ENCODE measurements around the gene SULT1A3. TPM values are rescaled to one million over a fixed set of nuclear protein-coding genes. Genes with fewer than 3 reads are reported as not detected.
"Not testable (repeated sequence)": the region's sequence is repeated elsewhere in the genome, so short reads cannot be mapped to it uniquely, and the experiment has no call there.

The SULT1A3 gene
- total RNA-seq (2014; rRNA removed; shearing (Covaris generic)) (12.2 and 22.9 TPM in 2 replicates), polyA plus RNA-seq (2016; fragmentation: Nextera tagmentation; extraction: Ambion mirVana) (4.5 and 4.8 TPM in 2 replicates)

GRCh38 chr16:30199049-30199448 lies at the start of gene SULT1A3:
SULT1A3 (plus strand) TSS chr16:30199255; CDS start chr16:30200729, 1,474 bp downstream.
- H3K4me2 ChIP-seq (ENCODE audit: unreplicated experiment); H2AFZ ChIP-seq; H3K9me3 ChIP-seq (ENCODE audit: low read depth); H3K36me3 ChIP-seq (ENCODE audit: low read depth); H3K9me2 ChIP-seq (ENCODE audit: insufficient read depth); H4K20me1 ChIP-seq (ENCODE audit: insufficient read depth); H3K27me3 ChIP-seq (replicated peaks; ENCODE audit: insufficient read depth); H3K4me1 ChIP-seq (ENCODE audit: insufficient read depth); H3K4me3 ChIP-seq; H3K9ac ChIP-seq; H3F3A ChIP-seq (ENCODE audit: insufficient read depth); in situ Hi-C loops (cut with MboI); H3K79me2 ChIP-seq (ENCODE audit: insufficient read depth); DNase-seq; H3K27ac ChIP-seq: not testable (repeated sequence)
- WGBS, 2 experiments (ENCODE audit: low coverage in 1 of 2, low lambda C conversion rate in 2 of 2, missing lambda C conversion rate in 2 of 2) = no CpG with 5 or more reads among the region's 3 CpGs

GRCh38 chr16:30151091-30151490 lies 48.0 kb upstream of the SULT1A3 start:
- no peaks in the 10 kb centered on the region for H4K20me1 ChIP-seq (ENCODE audit: insufficient read depth)
- no peaks in the 10 kb centered on the region for H3K27me3 ChIP-seq (replicated peaks; ENCODE audit: insufficient read depth)
- H2AFZ ChIP-seq = no peak overlapping the region
- H3K9ac ChIP-seq = no peak overlapping the region
- H3K79me2 ChIP-seq (ENCODE audit: insufficient read depth) = no peaks in the 10 kb centered on the region
- in situ Hi-C loops (cut with MboI) = no loop called here
- WGBS, 2 experiments (ENCODE audit: low coverage in 1 of 2, low lambda C conversion rate in 2 of 2, missing lambda C conversion rate in 2 of 2) = 67 to 73% methylated on average over 7 of the region's 7 CpGs
- peaks cover 5% of the 10 kb centered on the region for H3K9me3 ChIP-seq (ENCODE audit: low read depth)
- H3K27ac ChIP-seq = no peak overlapping the region
- no peaks in the 10 kb centered on the region for H3K36me3 ChIP-seq (ENCODE audit: low read depth)
- no peak for TF ChIP-seq EZH2 (IDR thresholded peaks at IDR 0.05; ENCODE audit: insufficient read depth, poor library complexity, severe bottlenecking)
- TF ChIP-seq EZH2phosphoT487 (IDR thresholded peaks at IDR 0.05; ENCODE audit: insufficient read depth, low read depth) = no peak
- no peak for DNase-seq
- no peak overlapping the region for H3K4me2 ChIP-seq (ENCODE audit: unreplicated experiment)
- no peak overlapping the region for H3K4me3 ChIP-seq
- H3K9me2 ChIP-seq (ENCODE audit: insufficient read depth) = no peaks in the 10 kb centered on the region
- H3K4me1 ChIP-seq (ENCODE audit: insufficient read depth) = no peaks in the 10 kb centered on the region
- H3F3A ChIP-seq (ENCODE audit: insufficient read depth) = no peaks in the 10 kb centered on the region

- no peak overlapping the region for H3K9ac ChIP-seq
- no peak overlapping the region for H3K4me3 ChIP-seq
- no peaks in the 10 kb centered on the region for H3K9me2 ChIP-seq (ENCODE audit: insufficient read depth)
- DNase-seq = no peak
- no peaks in the 10 kb centered on the region for H3K36me3 ChIP-seq (ENCODE audit: low read depth)
- no peaks in the 10 kb centered on the region for H3K4me1 ChIP-seq (ENCODE audit: insufficient read depth)
- in situ Hi-C loops (cut with MboI) = no loop called here
- H3K9me3 ChIP-seq (ENCODE audit: low read depth) = peaks cover 5% of the 10 kb centered on the region
- H4K20me1 ChIP-seq (ENCODE audit: insufficient read depth) = no peaks in the 10 kb centered on the region
- no peak overlapping the region for H2AFZ ChIP-seq
- H3K27ac ChIP-seq = no peak overlapping the region
- no peak for TF ChIP-seq EZH2phosphoT487 (IDR thresholded peaks at IDR 0.05; ENCODE audit: insufficient read depth, low read depth)
- no peak for TF ChIP-seq EZH2 (IDR thresholded peaks at IDR 0.05; ENCODE audit: insufficient read depth, poor library complexity, severe bottlenecking)
- H3K4me2 ChIP-seq (ENCODE audit: unreplicated experiment) = no peak overlapping the region
- WGBS, 2 experiments (ENCODE audit: low coverage in 1 of 2, low lambda C conversion rate in 2 of 2, missing lambda C conversion rate in 2 of 2) = 84 to 85% methylated on average over 9 of the region's 9 CpGs
- H3K79me2 ChIP-seq (ENCODE audit: insufficient read depth) = no peaks in the 10 kb centered on the region
- H3K27me3 ChIP-seq (replicated peaks; ENCODE audit: insufficient read depth) = no peaks in the 10 kb centered on the region
- no peaks in the 10 kb centered on the region for H3F3A ChIP-seq (ENCODE audit: insufficient read depth)
These were observed 46.5 kb upstream of the SULT1A3 start for GRCh38 chr16:30152517-30152916.

- Histone ChIP-seq H3F3A (ENCODE audit: insufficient read depth) (no peaks in the 10 kb centered on the region), H4K20me1 (ENCODE audit: insufficient read depth) (no peaks in the 10 kb centered on the region), H3K27me3 (replicated peaks; ENCODE audit: insufficient read depth) (no peaks in the 10 kb centered on the region), H3K4me2 (ENCODE audit: unreplicated experiment) (no peak overlapping the region), H3K36me3 (ENCODE audit: low read depth) (no peaks in the 10 kb centered on the region), H3K27ac (no peak overlapping the region), H3K9me2 (ENCODE audit: insufficient read depth) (no peaks in the 10 kb centered on the region), H3K9ac (no peak overlapping the region), H3K9me3 (ENCODE audit: low read depth) (no peaks in the 10 kb centered on the region), H3K4me1 (ENCODE audit: insufficient read depth) (no peaks in the 10 kb centered on the region), H3K79me2 (ENCODE audit: insufficient read depth) (no peaks in the 10 kb centered on the region), H2AFZ (no peak overlapping the region), H3K4me3 (no peak overlapping the region)
- in situ Hi-C loops (cut with MboI) = no loop called here
- DNase-seq = no peak
- 81 to 86% methylated on average over 5 of the region's 5 CpGs for WGBS, 2 experiments (ENCODE audit: low coverage in 1 of 2, low lambda C conversion rate in 2 of 2, missing lambda C conversion rate in 2 of 2)
- TF ChIP-seq EZH2 (IDR thresholded peaks at IDR 0.05; ENCODE audit: insufficient read depth, poor library complexity, severe bottlenecking) (no peak), EZH2phosphoT487 (IDR thresholded peaks at IDR 0.05; ENCODE audit: insufficient read depth, low read depth) (no peak)
These were observed 43.9 kb upstream of the SULT1A3 start for GRCh38 chr16:30155188-30155587.

GRCh38 chr16:30157214-30157613 lies 41.8 kb upstream of the SULT1A3 start:
- no peak for DNase-seq
- in situ Hi-C loops (cut with MboI) = no loop called here
- 0% methylated on average over 1 of the region's 1 CpG for WGBS, 2 experiments (ENCODE audit: low coverage in 1 of 2, low lambda C conversion rate in 2 of 2, missing lambda C conversion rate in 2 of 2)
- no peaks in the 10 kb centered on the region for H3F3A ChIP-seq (ENCODE audit: insufficient read depth)
- H3K9ac ChIP-seq = no peak overlapping the region
- no peaks in the 10 kb centered on the region for H3K4me1 ChIP-seq (ENCODE audit: insufficient read depth)
- no peaks in the 10 kb centered on the region for H3K9me3 ChIP-seq (ENCODE audit: low read depth)
- TF ChIP-seq EZH2 (IDR thresholded peaks at IDR 0.05; ENCODE audit: insufficient read depth, poor library complexity, severe bottlenecking) (no peak), EZH2phosphoT487 (IDR thresholded peaks at IDR 0.05; ENCODE audit: insufficient read depth, low read depth) (no peak)
- no peak overlapping the region for H3K4me2 ChIP-seq (ENCODE audit: unreplicated experiment)
- H3K27me3 ChIP-seq (replicated peaks; ENCODE audit: insufficient read depth) = no peaks in the 10 kb centered on the region
- no peaks in the 10 kb centered on the region for H3K79me2 ChIP-seq (ENCODE audit: insufficient read depth)
- H2AFZ ChIP-seq = no peak overlapping the region
- no peaks in the 10 kb centered on the region for H3K9me2 ChIP-seq (ENCODE audit: insufficient read depth)
- no peak overlapping the region for H3K27ac ChIP-seq
- H3K36me3 ChIP-seq (ENCODE audit: low read depth) = no peaks in the 10 kb centered on the region
- H4K20me1 ChIP-seq (ENCODE audit: insufficient read depth) = no peaks in the 10 kb centered on the region
- H3K4me3 ChIP-seq = no peak overlapping the region

Measured in GM23248 (cell line).